SK-N-MC (cell line): ENCODE measurements around the gene LRRTM4.

Experiments
- EZH2 ChIP-seq: fragments of 200-600 bp; sonication (generic); IDR thresholded peaks from one replicate; pipeline ENCODE4 v1.6.1; 2017; ENCODE audit warnings: antibody characterized with exemption
- POLR2AphosphoS5 ChIP-seq: IDR thresholded peaks from 2 replicates; pipeline ENCODE4 v1.6.1; 2012; ENCODE audit warnings: mild to moderate bottlenecking, low read depth, low read length, borderline replicate concordance

- TF ChIP-seq EZH2, result no peak
- TF ChIP-seq POLR2AphosphoS5, result no peak
Observed at GRCh38 chr2:77007686-77008085, 514.5 kb downstream of the LRRTM4 start.
